HG02798 (cell line): ENCODE data around the gene RAB19.
"Not testable (repeated sequence)": the region's sequence is repeated elsewhere in the genome, so short reads cannot be mapped to it uniquely, and the experiment has no call there.

Experiments used
- ATAC-seq: cut with Tn5 transposase; IDR thresholded peaks from one replicate; pipeline ENCODE4 v1.9.1; 2021; ENCODE audit warnings: mild to moderate bottlenecking; ENCODE audit not compliant: unreplicated experiment, poor library complexity

The RAB19 gene

GRCh38 chr7:140448781-140449480, 45.1 kb downstream of the RAB19 start:
- no peak for ATAC-seq

GRCh38 chr7:140451716-140452115, 47.9 kb downstream of the RAB19 start:
- no peak for ATAC-seq

- ATAC-seq = no peak
Measured at GRCh38 chr7:140453273-140453672, 49.4 kb downstream of the RAB19 start.

DNA sequence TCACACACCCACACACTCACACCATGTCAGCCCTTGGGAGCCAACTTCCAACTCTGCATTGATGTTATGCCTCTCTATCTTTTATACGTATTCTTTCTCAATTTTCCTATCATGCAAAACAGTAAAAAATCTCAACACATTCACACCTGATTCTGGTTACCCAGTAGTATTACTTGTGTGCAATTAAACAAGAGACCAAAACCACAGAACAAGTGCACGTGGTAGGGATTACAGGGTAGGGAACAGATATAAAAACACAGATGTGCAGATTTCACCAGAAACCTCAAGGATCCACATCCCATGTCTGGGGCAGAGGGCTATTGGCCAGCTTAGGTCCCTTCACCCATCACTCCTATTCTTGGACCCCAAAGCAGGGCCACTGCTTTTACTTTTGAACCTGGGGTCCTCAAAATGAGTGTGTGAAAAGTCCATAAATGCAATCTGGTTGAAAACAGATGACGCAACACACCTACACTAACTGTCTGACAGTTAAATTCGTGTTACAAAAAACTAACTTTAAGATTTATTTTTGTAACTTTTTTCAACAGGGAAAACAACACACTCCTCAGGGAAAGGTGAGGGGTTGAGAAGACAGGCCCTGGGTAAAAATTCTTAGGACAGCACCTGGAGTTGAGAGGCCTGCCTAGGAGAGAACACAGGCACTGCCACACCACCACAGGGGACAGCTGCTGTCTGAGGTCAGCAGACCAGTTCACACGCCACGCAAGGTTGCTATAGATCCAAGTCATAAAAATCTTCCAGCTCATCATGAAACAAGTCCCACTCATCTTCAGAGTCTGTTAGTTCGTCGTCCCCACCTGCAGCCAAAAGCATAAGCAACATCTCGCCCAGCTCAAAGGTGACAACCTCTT, 50.2 kb downstream of the RAB19 start:
- not testable (repeated sequence) for ATAC-seq

DNA sequence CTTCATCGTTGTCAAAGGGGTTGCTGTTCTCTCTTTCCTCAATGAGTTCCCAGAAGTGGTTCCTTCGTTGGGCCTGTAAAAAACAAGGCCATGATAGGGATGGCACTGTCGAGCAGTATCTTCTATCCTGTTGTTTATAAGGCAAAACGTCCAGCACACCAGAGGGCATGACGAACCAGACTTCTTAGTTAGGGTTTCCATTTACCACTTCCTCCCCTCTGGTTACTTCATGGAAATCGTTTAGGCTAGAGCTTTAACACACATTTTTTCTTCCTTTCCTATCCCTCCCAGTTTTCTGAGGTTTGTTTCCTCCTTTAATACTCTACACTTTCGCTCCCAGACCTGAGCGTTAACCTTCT, 50.8 kb downstream of the RAB19 start:
- ATAC-seq = no peak

DNA sequence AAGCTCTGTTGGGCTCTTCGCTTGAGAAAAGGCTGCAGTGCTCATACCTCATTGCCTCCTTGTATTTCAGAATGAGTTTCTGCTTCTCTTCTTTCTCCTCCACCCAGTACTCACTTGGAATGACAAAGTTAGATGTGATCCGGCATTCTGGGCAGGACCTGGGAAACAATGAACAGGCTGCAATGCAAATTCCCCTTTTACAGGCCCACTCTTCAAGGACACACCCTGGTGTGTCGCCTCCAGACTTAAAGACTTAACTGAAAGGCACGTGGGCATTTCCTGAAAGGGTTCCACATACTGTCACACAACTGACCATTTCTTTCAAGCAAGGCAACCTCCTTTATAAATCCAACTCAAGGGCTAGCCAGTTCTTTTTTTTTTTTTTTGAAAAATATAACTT, 51.9 kb downstream of the RAB19 start:
- ATAC-seq = no peak

- no peak for ATAC-seq
Measured at GRCh38 chr7:140456551-140457051, 52.7 kb downstream of the RAB19 start.

GRCh38 chr7:140458201-140458600, 54.3 kb downstream of the RAB19 start:
- no peak for ATAC-seq

GRCh38 chr7:140458916-140459315, 55.1 kb downstream of the RAB19 start:
- ATAC-seq = no peak

- no peak for ATAC-seq
Measured at GRCh38 chr7:140463111-140463510, 59.3 kb downstream of the RAB19 start.

DNA sequence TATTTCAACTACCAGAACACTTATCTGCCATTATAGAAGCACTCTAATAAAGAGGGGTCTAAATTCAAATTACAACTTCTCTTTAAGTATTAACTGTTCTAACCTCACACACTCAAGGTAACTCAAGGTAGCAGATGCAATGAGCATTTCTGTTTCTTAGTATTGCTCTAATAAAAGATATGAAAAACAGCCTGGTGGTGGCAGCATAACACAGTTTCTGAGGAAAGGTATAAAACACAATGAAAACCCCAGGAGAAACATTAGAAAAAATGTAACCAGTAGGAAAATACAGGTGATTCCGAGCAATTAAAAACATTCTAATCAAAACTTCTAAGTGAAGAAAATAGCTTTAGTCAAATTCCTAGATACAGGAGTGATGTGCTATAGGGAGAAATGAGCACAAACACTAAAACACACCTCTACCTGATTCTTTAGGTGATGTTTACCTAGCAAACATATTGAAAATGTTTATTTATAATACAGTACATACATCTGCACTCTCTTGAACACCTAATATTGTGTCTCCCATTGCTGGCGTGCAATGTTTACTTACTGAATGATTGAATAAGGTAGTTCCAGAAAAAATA, 72.0 kb downstream of the RAB19 start:
- ATAC-seq = no peak

DNA sequence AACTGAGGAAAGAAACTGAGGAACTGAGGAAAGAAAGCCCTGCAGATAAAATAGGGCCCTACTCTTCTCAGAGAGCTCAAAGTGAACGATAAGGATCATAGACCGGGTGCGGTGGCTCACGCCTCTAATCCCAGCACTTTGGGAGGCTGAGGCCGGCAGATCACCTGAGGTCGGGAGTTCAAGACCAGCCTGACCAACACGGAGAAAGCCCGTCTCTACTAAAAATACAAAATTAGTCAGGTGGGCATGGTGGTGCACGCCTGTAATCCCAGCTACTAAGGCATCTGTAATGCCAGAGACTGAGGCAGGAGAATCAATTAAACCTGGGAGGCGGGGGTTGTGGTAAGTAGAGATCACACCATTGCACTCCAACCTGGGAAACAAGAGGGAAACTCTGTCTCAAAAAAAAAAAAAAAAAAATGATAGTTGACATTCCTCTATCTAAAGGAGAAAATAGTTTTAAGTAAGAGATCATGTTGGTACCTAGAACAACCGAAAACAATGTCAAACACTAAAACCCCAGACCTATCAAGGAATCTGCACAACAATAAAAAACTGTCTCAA, 72.9 kb downstream of the RAB19 start:
- no peak for ATAC-seq
